Astrocyte (in vitro differentiated cells and primary cell): ENCODE data around the gene SQOR.

Source experiments
- EZH2 ChIP-seq: IDR thresholded peaks from 2 replicates; pipeline ENCODE4 v1.6.1; 2012; ENCODE audit warnings: mild to moderate bottlenecking, low read length, inconsistent platforms; ENCODE audit not compliant: insufficient read depth
- TF ChIP-seq, protein P1 (sequence below): IDR thresholded peaks from 2 replicates; pipeline ENCODE4 v1.5.1; 2011; ENCODE audit warnings: low read depth, mild to moderate bottlenecking, inconsistent platforms, low read length, moderate library complexity; ENCODE audit not compliant: insufficient read depth

DNA sequence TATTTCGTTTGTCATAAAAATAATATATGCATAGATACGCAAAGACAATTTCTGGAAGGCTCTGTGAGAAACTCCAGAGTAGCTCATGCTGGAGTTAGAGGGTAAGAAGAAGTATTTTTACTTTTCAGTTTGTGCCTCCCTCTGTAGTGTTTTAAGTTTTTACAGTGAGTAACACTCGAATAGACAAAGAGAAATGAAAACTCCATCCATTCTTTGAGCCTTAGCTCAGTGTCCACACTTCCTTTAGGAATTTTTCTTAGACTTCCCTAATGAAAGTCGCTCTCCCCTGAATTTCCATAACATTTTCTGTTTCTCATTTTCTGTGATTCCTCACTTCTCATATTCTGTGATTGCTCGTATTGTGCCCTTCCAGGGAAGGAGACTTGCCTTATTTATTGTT is 45.6 kb upstream of the SQOR start:
- TF ChIP-seq, protein P1, sequence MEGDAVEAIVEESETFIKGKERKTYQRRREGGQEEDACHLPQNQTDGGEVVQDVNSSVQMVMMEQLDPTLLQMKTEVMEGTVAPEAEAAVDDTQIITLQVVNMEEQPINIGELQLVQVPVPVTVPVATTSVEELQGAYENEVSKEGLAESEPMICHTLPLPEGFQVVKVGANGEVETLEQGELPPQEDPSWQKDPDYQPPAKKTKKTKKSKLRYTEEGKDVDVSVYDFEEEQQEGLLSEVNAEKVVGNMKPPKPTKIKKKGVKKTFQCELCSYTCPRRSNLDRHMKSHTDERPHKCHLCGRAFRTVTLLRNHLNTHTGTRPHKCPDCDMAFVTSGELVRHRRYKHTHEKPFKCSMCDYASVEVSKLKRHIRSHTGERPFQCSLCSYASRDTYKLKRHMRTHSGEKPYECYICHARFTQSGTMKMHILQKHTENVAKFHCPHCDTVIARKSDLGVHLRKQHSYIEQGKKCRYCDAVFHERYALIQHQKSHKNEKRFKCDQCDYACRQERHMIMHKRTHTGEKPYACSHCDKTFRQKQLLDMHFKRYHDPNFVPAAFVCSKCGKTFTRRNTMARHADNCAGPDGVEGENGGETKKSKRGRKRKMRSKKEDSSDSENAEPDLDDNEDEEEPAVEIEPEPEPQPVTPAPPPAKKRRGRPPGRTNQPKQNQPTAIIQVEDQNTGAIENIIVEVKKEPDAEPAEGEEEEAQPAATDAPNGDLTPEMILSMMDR, result no peak
- TF ChIP-seq EZH2, result no peak
